Measurements from ENCODE around the gene FKBP3. TPM values are rescaled to one million over a fixed set of nuclear protein-coding genes. Genes with fewer than 3 reads are reported as not detected.

The FKBP3 gene
- total and polyA plus RNA-seq, 2 of the 4 experiments (the other 2 are of a cell fraction): 8.6 to 45.3 TPM

DNA sequence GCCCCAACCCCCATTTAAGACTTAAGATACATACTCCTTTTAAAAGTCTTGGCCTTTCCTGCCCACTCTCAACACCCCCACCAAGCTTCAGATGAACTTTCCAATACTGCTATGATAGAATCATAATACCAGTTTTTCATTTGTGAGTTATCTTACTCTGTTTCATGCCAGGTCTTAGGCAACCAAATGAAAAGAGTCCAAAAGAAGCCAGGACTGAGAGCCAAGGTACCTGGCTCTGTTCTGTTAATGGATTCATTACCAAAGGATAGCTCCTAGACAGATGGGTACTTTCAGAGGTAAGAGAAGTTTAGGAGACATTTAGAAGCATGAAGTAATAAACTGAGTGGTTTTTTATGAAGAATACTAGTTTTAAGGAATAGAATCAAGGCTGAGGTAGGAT is 35.6 kb upstream of the FKBP3 start:
- intact Hi-C loops (cut with micrococcal nuclease) (no loop called here), dilution Hi-C loops (cut with HindIII; ENCODE audit: low sequenced_read_pairs, unreplicated experiment) (no loop called here), in situ Hi-C loops (cut with MboI; ENCODE audit: low sequenced_read_pairs) (no loop called here)
- no peak overlapping the region for H3K4ac ChIP-seq (ENCODE audit: low read depth, low read length)
- ATAC-seq (ENCODE audit: low read depth): no peak
- H3K9me3 ChIP-seq (ENCODE audit: control insufficient read depth, insufficient read depth, low read length): no peaks in the 10 kb centered on the region
- ChIA-PET CTCF (no interaction called here), POLR2A (ENCODE audit: unreplicated experiment) (no interaction called here)
- H3K56ac ChIP-seq (ENCODE audit: extremely low read depth, insufficient read depth, low read length): no peak overlapping the region
- no peak overlapping the region for H3K23ac ChIP-seq (ENCODE audit: low read depth, low read length)
- no peak overlapping the region for H2AK5ac ChIP-seq (ENCODE audit: low read depth, low read length)
- no peak overlapping the region for H4K91ac ChIP-seq (ENCODE audit: insufficient read depth, low read depth, low read length)
- no peak overlapping the region for H3K4me2 ChIP-seq (ENCODE audit: low read depth, low read length)
- H3K36me3 ChIP-seq (ENCODE audit: control insufficient read depth, insufficient read depth, low read length): no peaks in the 10 kb centered on the region
- no peak overlapping the region for H2AFZ ChIP-seq (replicated peaks; ENCODE audit: low read length, poor library complexity)
- H3K27ac ChIP-seq (ENCODE audit: insufficient read depth, low read length): no peak overlapping the region
- no peak overlapping the region for H2AK9ac ChIP-seq (replicated peaks; ENCODE audit: low read depth, low read length, poor library complexity)
- no peaks in the 10 kb centered on the region for H4K20me1 ChIP-seq (ENCODE audit: insufficient read depth, low read length)
- no peak overlapping the region for H4K5ac ChIP-seq (ENCODE audit: low read depth, low read length)
- no peak overlapping the region for H2BK15ac ChIP-seq (ENCODE audit: low read depth, low read length)
- DNase-seq: no peak
- no peak overlapping the region for H2BK20ac ChIP-seq (ENCODE audit: low read depth, low read length)
- no peak overlapping the region for H3K4me3 ChIP-seq (ENCODE audit: insufficient read depth, low read depth, low read length)
- H3K18ac ChIP-seq (ENCODE audit: low read depth, low read length): no peak overlapping the region
- H3K79me1 ChIP-seq (ENCODE audit: low read depth in 1 of 2, low read length in 2 of 2): no peaks in the 10 kb centered on the region
- no peaks in the 10 kb centered on the region for H3K9me1 ChIP-seq (ENCODE audit: insufficient read depth, low read length)
- no peak overlapping the region for H2BK120ac ChIP-seq (ENCODE audit: low read depth, low read length)
- H3K27me3 ChIP-seq (ENCODE audit: control insufficient read depth, insufficient read depth, low read length): no peaks in the 10 kb centered on the region
- H2BK5ac ChIP-seq (ENCODE audit: low read depth, low read length, poor library complexity, severe bottlenecking): no peak overlapping the region
- TF ChIP-seq RCOR1 (IDR thresholded peaks at IDR 0.05; ENCODE audit: insufficient replicate concordance, low read length): no peak
- TF ChIP-seq MXI1 (IDR thresholded peaks at IDR 0.05; ENCODE audit: borderline replicate concordance, low read depth, low read length): no peak
- no peak for TF ChIP-seq POLR2A (IDR thresholded peaks at IDR 0.05; ENCODE audit: low read depth, low read length)
- TF ChIP-seq BHLHE40 (IDR thresholded peaks at IDR 0.05; ENCODE audit: low read depth, low read length): no peak
- TF ChIP-seq MAZ (IDR thresholded peaks at IDR 0.05; ENCODE audit: borderline replicate concordance, low read depth, low read length): no peak
- TF ChIP-seq RAD21 (IDR thresholded peaks at IDR 0.05; ENCODE audit: low read length): no peak
- no peak for TF ChIP-seq MAFK (IDR thresholded peaks at IDR 0.05; ENCODE audit: low read depth, low read length)
- TF ChIP-seq CEBPB (IDR thresholded peaks at IDR 0.05; ENCODE audit: low read depth, low read length): no peak
- no peak for TF ChIP-seq FOS (IDR thresholded peaks at IDR 0.05; ENCODE audit: low read depth, low read length)
- no peak for TF ChIP-seq SMC3 (IDR thresholded peaks at IDR 0.05; ENCODE audit: low read depth, low read length)
- TF ChIP-seq RFX5 (IDR thresholded peaks at IDR 0.05; ENCODE audit: low read depth, low read length): no peak
- no peak for TF ChIP-seq CHD1 (IDR thresholded peaks at IDR 0.05; ENCODE audit: low read depth, low read length)
- no peak for TF ChIP-seq NFE2L2 (IDR thresholded peaks at IDR 0.05; ENCODE audit: low read depth, low read length)
- TF ChIP-seq, protein P1, sequence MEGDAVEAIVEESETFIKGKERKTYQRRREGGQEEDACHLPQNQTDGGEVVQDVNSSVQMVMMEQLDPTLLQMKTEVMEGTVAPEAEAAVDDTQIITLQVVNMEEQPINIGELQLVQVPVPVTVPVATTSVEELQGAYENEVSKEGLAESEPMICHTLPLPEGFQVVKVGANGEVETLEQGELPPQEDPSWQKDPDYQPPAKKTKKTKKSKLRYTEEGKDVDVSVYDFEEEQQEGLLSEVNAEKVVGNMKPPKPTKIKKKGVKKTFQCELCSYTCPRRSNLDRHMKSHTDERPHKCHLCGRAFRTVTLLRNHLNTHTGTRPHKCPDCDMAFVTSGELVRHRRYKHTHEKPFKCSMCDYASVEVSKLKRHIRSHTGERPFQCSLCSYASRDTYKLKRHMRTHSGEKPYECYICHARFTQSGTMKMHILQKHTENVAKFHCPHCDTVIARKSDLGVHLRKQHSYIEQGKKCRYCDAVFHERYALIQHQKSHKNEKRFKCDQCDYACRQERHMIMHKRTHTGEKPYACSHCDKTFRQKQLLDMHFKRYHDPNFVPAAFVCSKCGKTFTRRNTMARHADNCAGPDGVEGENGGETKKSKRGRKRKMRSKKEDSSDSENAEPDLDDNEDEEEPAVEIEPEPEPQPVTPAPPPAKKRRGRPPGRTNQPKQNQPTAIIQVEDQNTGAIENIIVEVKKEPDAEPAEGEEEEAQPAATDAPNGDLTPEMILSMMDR (conservative IDR thresholded peaks at IDR 0.05; ENCODE audit: low read depth, low read length): no peak
- TF ChIP-seq, protein P2, sequence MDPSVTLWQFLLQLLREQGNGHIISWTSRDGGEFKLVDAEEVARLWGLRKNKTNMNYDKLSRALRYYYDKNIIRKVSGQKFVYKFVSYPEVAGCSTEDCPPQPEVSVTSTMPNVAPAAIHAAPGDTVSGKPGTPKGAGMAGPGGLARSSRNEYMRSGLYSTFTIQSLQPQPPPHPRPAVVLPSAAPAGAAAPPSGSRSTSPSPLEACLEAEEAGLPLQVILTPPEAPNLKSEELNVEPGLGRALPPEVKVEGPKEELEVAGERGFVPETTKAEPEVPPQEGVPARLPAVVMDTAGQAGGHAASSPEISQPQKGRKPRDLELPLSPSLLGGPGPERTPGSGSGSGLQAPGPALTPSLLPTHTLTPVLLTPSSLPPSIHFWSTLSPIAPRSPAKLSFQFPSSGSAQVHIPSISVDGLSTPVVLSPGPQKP (IDR thresholded peaks at IDR 0.05; ENCODE audit: borderline replicate concordance, low read depth, low read length): no peak
- TF ChIP-seq, protein P3, sequence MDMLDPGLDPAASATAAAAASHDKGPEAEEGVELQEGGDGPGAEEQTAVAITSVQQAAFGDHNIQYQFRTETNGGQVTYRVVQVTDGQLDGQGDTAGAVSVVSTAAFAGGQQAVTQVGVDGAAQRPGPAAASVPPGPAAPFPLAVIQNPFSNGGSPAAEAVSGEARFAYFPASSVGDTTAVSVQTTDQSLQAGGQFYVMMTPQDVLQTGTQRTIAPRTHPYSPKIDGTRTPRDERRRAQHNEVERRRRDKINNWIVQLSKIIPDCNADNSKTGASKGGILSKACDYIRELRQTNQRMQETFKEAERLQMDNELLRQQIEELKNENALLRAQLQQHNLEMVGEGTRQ (IDR thresholded peaks at IDR 0.05; ENCODE audit: low read depth, low read length): no peak
- no peak overlapping the region for H4K8ac ChIP-seq (ENCODE audit: low read depth in 2 of 2, low read length in 2 of 2)
- BruUV-seq (replicated peaks): no TSS peak
- H3K9ac ChIP-seq (ENCODE audit: low read depth, low read length): no peak overlapping the region
- H3K4me1 ChIP-seq (ENCODE audit: control insufficient read depth, insufficient read depth, low read length): no peaks in the 10 kb centered on the region
- no peak overlapping the region for H3K14ac ChIP-seq (replicated peaks; ENCODE audit: low read depth, low read length)
